Activated B cell treated with CpG ODN at 0.5 μM for 24 hours (primary cell): Measurements from ENCODE around the gene SMO. TPM values are rescaled to one million over a fixed set of nuclear protein-coding genes. Genes with fewer than 3 reads are reported as not detected.
"Not testable (repeated sequence)": the region's sequence is repeated elsewhere in the genome, so short reads cannot be mapped to it uniquely, and the experiment has no call there.

Experiments used
- ATAC-seq: fragments of 200-7000 bp; cut with Tn5 transposase; one replicate; pipeline ENCODE4 v1.10.0; 2021; ENCODE audit warnings: low read depth, mild to moderate bottlenecking, moderate library complexity
- CTCF ChIA-PET: fragments of 350-600 bp; sonication (Branson Sonifier 250); formaldehyde crosslinking; loops from one replicate; lab custom pipeline; 2021; ENCODE audit warnings: antibody characterized with exemption; lab: Charles Lee
- POLR2A ChIA-PET: fragments of 350-600 bp; sonication (Branson Sonifier 250); formaldehyde crosslinking; loops from one replicate; lab custom pipeline; 2021; ENCODE audit warnings: antibody characterized with exemption; lab: Charles Lee
- DNase-seq: peaks from one replicate; pipeline ENCODE4 v3.0.0; 2022
- H3K27ac Mint-ChIP-seq: one replicate; pipeline ENCODE4 v1.8.0; 2020; ENCODE audit warnings: mixed read lengths
- H3K27me3 Mint-ChIP-seq: one replicate; pipeline ENCODE4 v1.8.0; 2021; ENCODE audit warnings: mixed read lengths
- H3K36me3 Mint-ChIP-seq: one replicate; pipeline ENCODE4 v1.8.0; 2021; ENCODE audit warnings: low read depth, mixed read lengths
- H3K4me1 Mint-ChIP-seq: one replicate; pipeline ENCODE4 v1.8.0; 2021; ENCODE audit warnings: mixed read lengths
- H3K4me3 Mint-ChIP-seq: one replicate; pipeline ENCODE4 v1.8.0; 2020; ENCODE audit warnings: mild to moderate bottlenecking, mixed read lengths
- H3K9me3 Mint-ChIP-seq: one replicate; pipeline ENCODE4 v1.8.0; 2020; ENCODE audit warnings: mixed read lengths
- intact Hi-C: fragments of 100-400 bp; cut with micrococcal nuclease; formaldehyde crosslinking; loops from one replicate; pipeline ENCODE4 v1.15.1; 2024
- total RNA-seq: library from RNA; stranded (reverse); gene quantifications from 2 replicates; pipeline ENCODE4 v1.2.3, GENCODE V29; 2022
- TF ChIP-seq, protein P1 (sequence below): fragments of 200-600 bp; IDR thresholded peaks from one replicate; pipeline ENCODE4 v1.8.0; 2022; ENCODE audit warnings: antibody characterized with exemption, mild to moderate bottlenecking

Gene SMO
- total RNA-seq, 1 donor from 2014 or later: 1.8 TPM

DNA sequence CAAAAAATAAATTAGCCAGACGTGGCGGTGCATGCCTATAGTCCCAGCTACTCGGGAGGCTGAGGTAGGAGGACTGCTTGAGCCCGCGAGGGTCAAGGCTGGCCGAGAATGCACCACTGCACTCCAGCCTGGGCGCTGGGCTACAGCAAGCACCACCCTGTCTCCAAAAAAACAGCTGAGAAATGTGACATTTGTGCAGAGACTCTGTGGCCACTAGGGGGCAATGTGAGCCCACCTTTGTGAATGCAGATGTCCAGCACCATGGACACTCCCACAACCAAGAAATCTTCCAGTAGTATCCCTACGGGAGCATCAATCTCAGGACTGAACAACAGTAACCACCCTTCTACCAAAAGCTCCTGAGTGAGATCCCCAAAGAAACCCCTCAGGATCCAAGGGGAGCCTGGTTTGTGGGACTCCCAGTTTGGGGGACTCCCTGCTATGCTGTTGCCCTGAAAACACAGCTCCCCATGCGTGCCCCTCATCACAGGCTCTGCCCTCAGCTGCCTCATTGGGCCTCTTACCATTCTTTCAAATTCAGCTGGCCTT is 30.2 kb downstream of the SMO start:
- peak; percentile 83 for ATAC-seq
- intact Hi-C loops: loop anchor here (1.0 to 10.0 kb wide), 7 partner anchors 53 to 744 kb away; partner anchors contain the start of gene METTL2B
- H3K27me3 Mint-ChIP-seq: no peaks in the 10 kb centered on the region
- H3K36me3 Mint-ChIP-seq: no peaks in the 10 kb centered on the region
- TF ChIP-seq, protein P1, sequence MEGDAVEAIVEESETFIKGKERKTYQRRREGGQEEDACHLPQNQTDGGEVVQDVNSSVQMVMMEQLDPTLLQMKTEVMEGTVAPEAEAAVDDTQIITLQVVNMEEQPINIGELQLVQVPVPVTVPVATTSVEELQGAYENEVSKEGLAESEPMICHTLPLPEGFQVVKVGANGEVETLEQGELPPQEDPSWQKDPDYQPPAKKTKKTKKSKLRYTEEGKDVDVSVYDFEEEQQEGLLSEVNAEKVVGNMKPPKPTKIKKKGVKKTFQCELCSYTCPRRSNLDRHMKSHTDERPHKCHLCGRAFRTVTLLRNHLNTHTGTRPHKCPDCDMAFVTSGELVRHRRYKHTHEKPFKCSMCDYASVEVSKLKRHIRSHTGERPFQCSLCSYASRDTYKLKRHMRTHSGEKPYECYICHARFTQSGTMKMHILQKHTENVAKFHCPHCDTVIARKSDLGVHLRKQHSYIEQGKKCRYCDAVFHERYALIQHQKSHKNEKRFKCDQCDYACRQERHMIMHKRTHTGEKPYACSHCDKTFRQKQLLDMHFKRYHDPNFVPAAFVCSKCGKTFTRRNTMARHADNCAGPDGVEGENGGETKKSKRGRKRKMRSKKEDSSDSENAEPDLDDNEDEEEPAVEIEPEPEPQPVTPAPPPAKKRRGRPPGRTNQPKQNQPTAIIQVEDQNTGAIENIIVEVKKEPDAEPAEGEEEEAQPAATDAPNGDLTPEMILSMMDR: peak; percentile 32
- ChIA-PET CTCF (interaction anchor here (0.6 to 10.5 kb wide), 38 partner anchors 9 to 480 kb away, joined by 3 to 169 read pairs (median 4); partner anchors contain the start of gene STRIP2), POLR2A (interaction anchor here (0.6 to 1.8 kb wide), 4 partner anchors 52 to 309 kb away, joined by 5 to 12 read pairs (median 9); no protein-coding TSS in a partner anchor)
- H3K4me3 Mint-ChIP-seq: no peak overlapping the region
- H3K9me3 Mint-ChIP-seq: no peaks in the 10 kb centered on the region
- DNase-seq: peak; percentile 61
- H3K4me1 Mint-ChIP-seq: peaks cover 15% of the 10 kb centered on the region
- H3K27ac Mint-ChIP-seq: no peak overlapping the region

DNA sequence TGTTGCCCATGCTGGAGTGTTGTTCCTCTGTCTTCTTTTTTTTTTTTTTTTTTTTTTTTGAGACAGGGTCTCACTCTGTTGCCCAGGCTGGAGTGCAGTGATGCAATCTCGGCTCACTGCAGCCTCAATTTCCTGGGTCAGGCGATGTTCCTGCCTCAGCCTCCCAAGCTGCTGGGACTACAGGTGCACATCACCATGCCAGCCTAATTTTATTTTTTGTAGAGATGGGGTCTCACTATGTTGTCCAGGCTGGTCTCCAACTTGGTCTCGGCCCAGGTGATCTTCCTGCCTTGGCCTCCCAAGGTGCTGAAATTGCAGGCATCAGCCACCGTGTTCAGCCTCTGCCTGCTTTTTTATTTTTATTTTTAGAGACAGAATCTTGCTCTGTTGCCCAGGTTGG is 30.7 kb downstream of the SMO start:
- H3K4me3 Mint-ChIP-seq, ATAC-seq, H3K36me3 Mint-ChIP-seq, DNase-seq, H3K9me3 Mint-ChIP-seq, H3K27me3 Mint-ChIP-seq, H3K27ac Mint-ChIP-seq: not testable (repeated sequence)
- POLR2A ChIA-PET: interaction anchor here (0.9 to 1.8 kb wide), 3 partner anchors 51 to 78 kb away, joined by 6 to 12 read pairs (median 12); no protein-coding TSS in a partner anchor
- intact Hi-C loops: loop anchor here (2.0 to 10.0 kb wide), 3 partner anchors 418 to 744 kb away; partner anchors contain the start of gene METTL2B
- CTCF ChIA-PET: interaction anchor here (1.1 to 10.5 kb wide), 22 partner anchors 10 to 253 kb away, joined by 3 to 169 read pairs (median 8); no protein-coding TSS in a partner anchor
- peaks cover 17% of the 10 kb centered on the region for H3K4me1 Mint-ChIP-seq

DNA sequence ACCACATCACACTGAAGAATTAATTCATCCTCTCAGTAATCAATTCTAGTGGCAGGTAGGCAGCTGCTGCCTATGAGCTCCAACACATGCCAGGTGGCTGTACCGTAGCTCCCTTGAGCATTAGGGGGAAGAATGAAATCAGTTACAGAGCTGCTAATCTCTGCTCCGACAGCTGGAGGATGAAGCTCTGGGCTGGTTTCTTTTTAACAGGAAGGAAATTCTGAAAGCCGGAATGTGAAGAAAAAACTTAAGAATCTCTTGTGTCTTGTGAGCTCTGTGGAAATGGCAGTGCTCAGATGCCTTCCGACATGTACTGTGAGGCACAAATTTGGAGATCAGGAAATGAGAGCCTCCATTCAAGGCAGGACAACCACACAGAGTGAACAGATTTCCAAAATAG is 33.6 kb downstream of the SMO start:
- Mint-ChIP-seq H3K27ac (peak overlapping the region; percentile 89), H3K4me1 (peaks cover 35% of the 10 kb centered on the region), H3K36me3 (peaks cover 6% of the 10 kb centered on the region), H3K9me3 (no peaks in the 10 kb centered on the region), H3K27me3 (no peaks in the 10 kb centered on the region), H3K4me3 (peak overlapping the region; percentile 64)
- ATAC-seq (no peak), DNase-seq (no peak)
- ChIA-PET CTCF (interaction anchor here (0.9 to 10.5 kb wide), 5 partner anchors 50 to 247 kb away, joined by 3 to 169 read pairs (median 3); no protein-coding TSS in a partner anchor), POLR2A (interaction anchor here (0.7 kb wide), 1 partner anchor 461 kb away, joined by 5 read pairs; no protein-coding TSS in a partner anchor)
- intact Hi-C loops: loop anchor here (5.0 to 10.0 kb wide), 3 partner anchors 393 to 815 kb away; partner anchors contain the start of genes IMPDH1, NRF1 and UBE2H
- TF ChIP-seq, protein P1: no peak

DNA sequence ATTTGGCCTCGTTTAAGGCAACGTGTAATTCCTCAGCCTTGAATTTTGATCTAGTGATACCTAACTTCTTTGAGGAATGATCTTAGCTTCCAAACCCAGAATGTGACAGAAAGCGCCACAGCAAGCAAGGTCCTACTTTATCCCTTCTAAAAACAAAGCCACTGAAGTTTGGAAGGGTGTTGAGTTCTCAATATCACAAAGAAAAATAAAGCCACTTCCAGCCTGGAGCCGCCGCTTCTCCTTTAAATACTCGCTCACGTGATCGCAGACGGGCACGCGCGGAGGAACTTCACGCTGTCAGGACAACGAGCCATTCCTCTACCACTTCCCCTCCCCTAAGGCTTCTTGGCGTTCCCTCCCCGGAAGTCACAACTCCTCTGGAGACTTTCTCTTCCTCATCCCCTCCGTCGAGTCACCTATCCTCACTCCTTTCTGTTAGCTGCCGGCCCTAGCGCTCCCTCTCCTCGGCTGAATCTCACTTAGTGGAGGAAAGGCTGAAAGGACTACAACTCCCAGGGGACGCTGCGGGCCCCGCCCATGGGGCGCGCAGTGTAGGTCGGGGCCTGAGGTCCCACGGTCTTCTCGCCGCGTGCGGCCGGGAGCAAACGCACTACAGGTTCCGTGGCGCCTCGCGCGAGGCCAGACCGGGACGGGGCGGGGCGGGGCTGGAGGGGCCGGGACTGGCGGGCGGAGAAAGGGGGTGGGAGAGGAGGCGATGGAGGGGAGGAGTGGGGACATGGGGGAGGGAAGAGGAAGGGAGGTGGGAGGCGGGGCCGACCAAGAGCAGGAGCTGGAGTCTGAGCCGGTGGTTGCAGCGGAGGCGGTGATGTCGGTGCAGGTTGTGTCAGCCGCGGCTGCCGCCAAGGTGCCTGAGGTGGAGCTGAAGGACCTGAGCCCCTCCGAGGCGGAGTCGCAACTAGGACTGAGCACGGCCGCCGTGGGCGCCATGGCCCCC is 36.1 kb downstream of the SMO start, which contains the start of gene AHCYL2:
TSS of gene AHCYL2 (plus strand) at position 780 of the 955 bp plus-strand sequence.
- H3K27me3 Mint-ChIP-seq: no peaks in the 10 kb centered on the region
- peak within 1 kb of the TSS; percentile 95 for H3K4me3 Mint-ChIP-seq
- peak within 1 kb of the TSS; percentile 97 for H3K27ac Mint-ChIP-seq
- DNase-seq (peak; percentile 95), ATAC-seq (peak; percentile 88)
- H3K36me3 Mint-ChIP-seq: peaks cover 6% of the 10 kb centered on the region
- H3K9me3 Mint-ChIP-seq: no peaks in the 10 kb centered on the region
- intact Hi-C loops: loop anchor here (1.0 to 10.0 kb wide), 11 partner anchors 20 to 817 kb away; partner anchors contain the start of genes ATP6V1F, HILPDA, IMPDH1 and NRF1
- peaks cover 33% of the 10 kb centered on the region for H3K4me1 Mint-ChIP-seq
- ChIA-PET POLR2A (interaction anchor here (0.6 to 1.2 kb wide), 8 partner anchors 47 to 600 kb away, joined by 3 to 10 read pairs (median 4); partner anchors contain the start of gene TNPO3), CTCF (interaction anchor here (1.1 to 10.5 kb wide), 3 partner anchors 48 to 133 kb away, joined by 3 to 169 read pairs (median 4); no protein-coding TSS in a partner anchor)
- TF ChIP-seq, protein P1: no peak
